Activated CD4-positive, alpha-beta T cell treated with anti-CD3 and anti-CD28 coated beads, Interleukin-2, amount 10 ng/mL, durations not matched to agents 7 days and 5 days (primary cell): ENCODE data around the gene CLDN8. TPM values are rescaled to one million over a fixed set of nuclear protein-coding genes. Genes with fewer than 3 reads are reported as not detected.

Experiments used
- CTCF ChIA-PET: fragments of 350-600 bp; sonication (Branson Sonifier 250); formaldehyde crosslinking; loops from one replicate; lab custom pipeline; 2021; ENCODE audit warnings: antibody characterized with exemption; lab: Charles Lee
- POLR2A ChIA-PET: fragments of 350-600 bp; sonication (Branson Sonifier 250); formaldehyde crosslinking; loops from one replicate; lab custom pipeline; 2021; ENCODE audit warnings: antibody characterized with exemption; lab: Charles Lee
- DNase-seq: peaks from one replicate; pipeline ENCODE4 v3.0.0-alpha.2; 2020
- H3K27ac Mint-ChIP-seq: one replicate; pipeline ENCODE4 v1.8.0; 2021; ENCODE audit warnings: mild to moderate bottlenecking, moderate library complexity, mixed read lengths
- H3K27me3 Mint-ChIP-seq: one replicate; pipeline ENCODE4 v1.8.0; 2021; ENCODE audit warnings: mixed read lengths
- H3K36me3 Mint-ChIP-seq: one replicate; pipeline ENCODE4 v1.8.0; 2021; ENCODE audit warnings: low read depth, mixed read lengths
- H3K4me1 Mint-ChIP-seq: one replicate; pipeline ENCODE4 v1.8.0; 2021; ENCODE audit warnings: mixed read lengths
- H3K4me3 Mint-ChIP-seq: one replicate; pipeline ENCODE4 v1.8.0; 2021; ENCODE audit warnings: mild to moderate bottlenecking, moderate library complexity, mixed read lengths
- H3K9me3 Mint-ChIP-seq: one replicate; pipeline ENCODE4 v1.8.0; 2021; ENCODE audit warnings: mixed read lengths
- total RNA-seq, 2 experiments: library from RNA; stranded (reverse); gene quantifications; one replicate each; pipeline ENCODE4 v1.2.3, GENCODE V29; 2021

The CLDN8 gene
- total RNA-seq = not detected

GRCh38 chr21:30216041-30216723 is at the start of gene CLDN8:
CLDN8 (minus strand) TSS chr21:30216097; CDS start chr21:30215925, 172 bp downstream.
- CTCF ChIA-PET = no interaction called here
- Mint-ChIP-seq H3K36me3 (no peaks in the 10 kb centered on the region), H3K9me3 (no peaks in the 10 kb centered on the region)

GRCh38 chr21:30257773-30258172 is 41.9 kb upstream of the CLDN8 start:
- Mint-ChIP-seq H3K9me3 (no peaks in the 10 kb centered on the region), H3K27me3 (no peaks in the 10 kb centered on the region), H3K4me1 (no peaks in the 10 kb centered on the region), H3K36me3 (no peaks in the 10 kb centered on the region), H3K4me3 (no peak overlapping the region), H3K27ac (no peak overlapping the region)
- DNase-seq = no peak
- CTCF ChIA-PET = no interaction called here
- POLR2A ChIA-PET = no interaction called here

More at GRCh38 chr21:30216041-30216723, at the start of gene CLDN8:
- Mint-ChIP-seq H3K4me3 (no peak within 1 kb of the TSS), H3K4me1 (no peaks in the 10 kb centered on the region), H3K27me3 (no peaks in the 10 kb centered on the region), H3K27ac (no peak within 1 kb of the TSS)
- POLR2A ChIA-PET = no interaction called here
- no peak for DNase-seq

- Mint-ChIP-seq H3K36me3 (no peaks in the 10 kb centered on the region), H3K27me3 (no peaks in the 10 kb centered on the region), H3K4me1 (no peaks in the 10 kb centered on the region), H3K9me3 (no peaks in the 10 kb centered on the region), H3K27ac (no peak overlapping the region), H3K4me3 (no peak overlapping the region)
- ChIA-PET CTCF (no interaction called here), POLR2A (no interaction called here)
- no peak for DNase-seq
These were observed 40.2 kb upstream of the CLDN8 start for GRCh38 chr21:30256100-30256499.

DNA sequence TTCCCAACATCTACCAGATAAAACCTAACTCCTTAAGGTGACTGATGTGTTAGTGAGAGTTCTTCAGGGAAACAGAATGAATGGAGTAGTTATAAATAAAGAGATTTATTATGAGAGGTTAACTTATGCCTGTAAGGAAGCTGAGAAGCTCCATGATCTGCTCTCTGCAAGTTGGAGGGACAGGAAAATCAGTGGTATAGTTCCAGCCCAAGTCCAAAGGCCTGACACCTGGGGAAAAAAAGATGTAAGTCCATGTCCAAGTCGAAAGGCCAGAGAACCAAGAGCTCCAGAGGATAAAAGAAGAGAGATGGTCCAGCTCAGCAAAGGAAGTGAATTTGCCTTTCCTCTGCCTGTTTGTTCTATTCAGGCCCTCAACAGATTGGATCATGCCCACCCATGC is 39.8 kb upstream of the CLDN8 start:
- Mint-ChIP-seq H3K9me3 (no peaks in the 10 kb centered on the region), H3K27me3 (no peaks in the 10 kb centered on the region), H3K36me3 (no peaks in the 10 kb centered on the region), H3K4me3 (no peak overlapping the region), H3K4me1 (no peaks in the 10 kb centered on the region), H3K27ac (no peak overlapping the region)
- CTCF ChIA-PET = no interaction called here
- POLR2A ChIA-PET = no interaction called here
- no peak for DNase-seq

GRCh38 chr21:30251781-30252180 is 35.9 kb upstream of the CLDN8 start:
- Mint-ChIP-seq H3K9me3 (no peaks in the 10 kb centered on the region), H3K27ac (no peak overlapping the region), H3K4me1 (no peaks in the 10 kb centered on the region), H3K4me3 (no peak overlapping the region), H3K27me3 (no peaks in the 10 kb centered on the region), H3K36me3 (no peaks in the 10 kb centered on the region)
- ChIA-PET POLR2A (no interaction called here), CTCF (no interaction called here)
- no peak for DNase-seq

DNA sequence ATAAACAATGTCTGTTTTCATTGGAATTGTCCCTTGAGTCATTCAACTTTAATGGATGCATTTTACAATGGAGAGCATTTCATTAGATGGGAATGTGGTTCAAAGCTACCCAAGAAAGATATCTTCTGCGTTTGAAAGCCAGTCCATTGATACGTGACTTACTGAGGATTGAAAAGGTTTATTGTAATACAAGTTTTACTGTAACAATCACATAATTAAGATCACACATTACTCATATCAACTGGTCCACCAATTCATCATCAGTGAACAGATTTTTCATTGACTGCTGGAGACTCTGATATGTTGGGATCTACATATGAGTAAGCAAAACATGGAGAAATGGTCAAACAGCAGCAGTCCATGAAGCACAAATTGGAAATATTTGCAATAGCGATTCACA is 34.0 kb upstream of the CLDN8 start:
- H3K27me3 Mint-ChIP-seq = no peaks in the 10 kb centered on the region
- ChIA-PET CTCF (no interaction called here), POLR2A (no interaction called here)
- no peak overlapping the region for H3K4me3 Mint-ChIP-seq
- H3K9me3 Mint-ChIP-seq = no peaks in the 10 kb centered on the region
- no peak for DNase-seq
- H3K4me1 Mint-ChIP-seq = no peaks in the 10 kb centered on the region
- no peak overlapping the region for H3K27ac Mint-ChIP-seq
- H3K36me3 Mint-ChIP-seq = no peaks in the 10 kb centered on the region

DNA sequence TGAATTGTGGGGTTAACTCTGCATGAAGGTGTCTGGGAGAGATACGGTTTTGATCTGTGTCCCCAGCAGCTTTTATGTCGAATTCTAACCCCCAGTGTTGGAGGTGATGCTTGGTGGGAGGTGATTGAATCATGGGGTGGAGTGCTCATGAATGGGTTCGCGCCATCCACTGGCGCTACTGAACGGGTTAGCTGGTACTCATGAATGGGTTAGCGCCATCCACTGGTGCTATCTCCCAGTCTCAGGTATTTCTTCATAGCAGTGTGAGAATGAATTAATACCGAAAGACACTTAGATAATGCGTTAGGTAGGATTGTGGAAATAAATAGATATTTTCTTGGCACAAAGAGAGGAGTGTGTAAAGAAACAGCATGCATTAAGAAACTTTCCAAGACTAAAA is 32.9 kb upstream of the CLDN8 start:
- H3K9me3 Mint-ChIP-seq = no peaks in the 10 kb centered on the region
- DNase-seq = no peak
- no peak overlapping the region for H3K4me3 Mint-ChIP-seq
- CTCF ChIA-PET = no interaction called here
- H3K36me3 Mint-ChIP-seq = no peaks in the 10 kb centered on the region
- no peaks in the 10 kb centered on the region for H3K4me1 Mint-ChIP-seq
- H3K27me3 Mint-ChIP-seq = no peaks in the 10 kb centered on the region
- POLR2A ChIA-PET = no interaction called here
- no peak overlapping the region for H3K27ac Mint-ChIP-seq

GRCh38 chr21:30245061-30245460 is 29.2 kb upstream of the CLDN8 start:
- Mint-ChIP-seq H3K27me3 (no peaks in the 10 kb centered on the region), H3K4me1 (no peaks in the 10 kb centered on the region), H3K36me3 (no peaks in the 10 kb centered on the region), H3K9me3 (no peaks in the 10 kb centered on the region), H3K4me3 (no peak overlapping the region), H3K27ac (no peak overlapping the region)
- POLR2A ChIA-PET = no interaction called here
- CTCF ChIA-PET = interaction anchor here (1.1 kb wide), 1 partner anchor 9 kb away, joined by 4 read pairs; no protein-coding TSS in a partner anchor
- no peak for DNase-seq

- no peak overlapping the region for H3K4me3 Mint-ChIP-seq
- H3K27ac Mint-ChIP-seq = no peak overlapping the region
- H3K27me3 Mint-ChIP-seq = no peaks in the 10 kb centered on the region
- no peaks in the 10 kb centered on the region for H3K36me3 Mint-ChIP-seq
- CTCF ChIA-PET = no interaction called here
- no peaks in the 10 kb centered on the region for H3K4me1 Mint-ChIP-seq
- DNase-seq = no peak
- POLR2A ChIA-PET = no interaction called here
- no peaks in the 10 kb centered on the region for H3K9me3 Mint-ChIP-seq
These were observed 27.8 kb upstream of the CLDN8 start for GRCh38 chr21:30243691-30244090.

- Mint-ChIP-seq H3K27ac (no peak overlapping the region), H3K4me1 (no peaks in the 10 kb centered on the region), H3K27me3 (no peaks in the 10 kb centered on the region), H3K9me3 (no peaks in the 10 kb centered on the region), H3K4me3 (no peak overlapping the region), H3K36me3 (no peaks in the 10 kb centered on the region)
- CTCF ChIA-PET = interaction anchor here (0.6 kb wide), 1 partner anchor 809 kb away, joined by 7 read pairs; no protein-coding TSS in a partner anchor
- DNase-seq = no peak
- POLR2A ChIA-PET = no interaction called here
These were observed 24.8 kb upstream of the CLDN8 start for GRCh38 chr21:30240661-30241060.

DNA sequence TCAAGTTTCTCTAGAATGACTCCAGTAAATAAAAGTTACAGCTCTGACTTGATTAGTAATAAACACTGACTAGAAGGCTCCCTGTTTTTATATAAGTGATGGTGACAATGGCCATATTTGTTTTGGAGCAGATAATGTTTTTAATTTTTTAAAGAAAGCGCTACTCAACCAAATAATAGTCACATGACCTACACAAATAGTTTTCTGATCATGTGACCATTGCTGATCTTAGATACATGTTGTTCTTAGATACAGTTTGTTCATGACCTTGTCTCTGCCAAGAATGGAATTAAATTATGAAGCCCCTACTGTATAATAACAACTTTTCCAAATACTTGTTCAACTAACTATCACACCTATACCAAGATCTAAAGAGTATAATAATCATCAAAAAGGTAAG is 22.3 kb upstream of the CLDN8 start:
- DNase-seq = no peak
- ChIA-PET POLR2A (no interaction called here), CTCF (no interaction called here)
- H3K27me3 Mint-ChIP-seq = no peaks in the 10 kb centered on the region
- H3K9me3 Mint-ChIP-seq = no peaks in the 10 kb centered on the region
- H3K27ac Mint-ChIP-seq = no peak overlapping the region
- no peak overlapping the region for H3K4me3 Mint-ChIP-seq
- H3K4me1 Mint-ChIP-seq = no peaks in the 10 kb centered on the region
- H3K36me3 Mint-ChIP-seq = no peaks in the 10 kb centered on the region

- H3K27ac Mint-ChIP-seq = no peak overlapping the region
- DNase-seq = no peak
- POLR2A ChIA-PET = no interaction called here
These were observed 18.7 kb upstream of the CLDN8 start for GRCh38 chr21:30234643-30235042.

GRCh38 chr21:30234050-30234449 is 18.2 kb upstream of the CLDN8 start:
- H3K27me3 Mint-ChIP-seq = no peaks in the 10 kb centered on the region
- H3K36me3 Mint-ChIP-seq = no peaks in the 10 kb centered on the region
- no peak for DNase-seq
- H3K9me3 Mint-ChIP-seq = no peaks in the 10 kb centered on the region
- H3K4me3 Mint-ChIP-seq = no peak overlapping the region
- ChIA-PET POLR2A (no interaction called here), CTCF (no interaction called here)
- no peaks in the 10 kb centered on the region for H3K4me1 Mint-ChIP-seq
- no peak overlapping the region for H3K27ac Mint-ChIP-seq

More at GRCh38 chr21:30234643-30235042, 18.7 kb upstream of the CLDN8 start:
- Mint-ChIP-seq H3K4me1 (no peaks in the 10 kb centered on the region), H3K36me3 (no peaks in the 10 kb centered on the region), H3K4me3 (no peak overlapping the region), H3K27me3 (no peaks in the 10 kb centered on the region), H3K9me3 (no peaks in the 10 kb centered on the region)
- CTCF ChIA-PET = no interaction called here
